Stimulated activated CD8-positive, alpha-beta memory T cell treated with anti-CD3 and anti-CD28 coated beads, Interleukin-2, amount 100 ng/mL, for 48 hours (primary cell): ENCODE results near the gene PPP1R18.
A peak's percentile ranks its signal among the peaks of the same experiment; 100 is the strongest.
"Not testable (repeated sequence)": the region's sequence is repeated elsewhere in the genome, so short reads cannot be mapped to it uniquely, and the experiment has no call there.

Source experiments
- DNase-seq, 2 donors: peaks; one replicate each; pipeline ENCODE4 v3.0.0-alpha.2; 2020; ENCODE audit warnings: low read depth in 2 of 2

Gene PPP1R18

GRCh38 chr6:30666300-30666699, 20.1 kb downstream of the PPP1R18 start:
- peak in 1 of 2 donors; percentile 60 for DNase-seq

GRCh38 chr6:30664994-30665767, 21.3 kb downstream of the PPP1R18 start:
- DNase-seq: no peak

- DNase-seq: not testable (repeated sequence)
These were observed 28.5 kb downstream of the PPP1R18 start for GRCh38 chr6:30657922-30658321.

- no peak for DNase-seq
These were observed 29.0 kb downstream of the PPP1R18 start for GRCh38 chr6:30657454-30657853.

GRCh38 chr6:30656513-30656912, 29.9 kb downstream of the PPP1R18 start:
- DNase-seq: no peak

- no peak for DNase-seq
These were observed 30.7 kb downstream of the PPP1R18 start for GRCh38 chr6:30655743-30656094.

- DNase-seq: no peak
These were observed 31.4 kb downstream of the PPP1R18 start for GRCh38 chr6:30654798-30655742.

- no peak for DNase-seq
These were observed 35.3 kb downstream of the PPP1R18 start for GRCh38 chr6:30651143-30651542.

- DNase-seq: peak; percentile 69 to 73
These were observed 39.0 kb downstream of the PPP1R18 start for GRCh38 chr6:30647242-30648116.

- peak; percentile 88 to 91 for DNase-seq
These were observed 39.8 kb downstream of the PPP1R18 start, which contains the start of gene C6orf136 for GRCh38 chr6:30646450-30647241. C6orf136 (plus strand) TSS chr6:30647133; CDS start chr6:30647232, 99 bp downstream.

GRCh38 chr6:30645989-30646388, 40.5 kb downstream of the PPP1R18 start:
- no peak for DNase-seq

- DNase-seq: no peak
These were observed 41.7 kb downstream of the PPP1R18 start for GRCh38 chr6:30644769-30645168.

GRCh38 chr6:30643656-30644055, 42.8 kb downstream of the PPP1R18 start:
- no peak for DNase-seq

GRCh38 chr6:30641048-30641447, 45.4 kb downstream of the PPP1R18 start:
- no peak for DNase-seq

- no peak for DNase-seq
These were observed 46.0 kb downstream of the PPP1R18 start for GRCh38 chr6:30640481-30640880.

GRCh38 chr6:30635834-30636233, 50.6 kb downstream of the PPP1R18 start:
- no peak for DNase-seq

GRCh38 chr6:30626484-30627366, 59.7 kb downstream of the PPP1R18 start, which contains the start of gene ATAT1:
ATAT1 (plus strand) TSS chr6:30626874.
- peak; percentile 77 to 86 for DNase-seq
